ENCODE measurements around the gene ARNT2.

- TF ChIP-seq ZFP30 (CRISPR knock-in tag; IDR thresholded peaks at IDR 0.05) (no peak), ESRRG (CRISPR knock-in tag; IDR thresholded peaks at IDR 0.05) (no peak), PATZ1 (CRISPR knock-in tag; IDR thresholded peaks at IDR 0.05; ENCODE audit: borderline replicate concordance) (no peak), ZC3H10 (CRISPR knock-in tag; IDR thresholded peaks at IDR 0.05) (no peak), TSHZ2 (CRISPR knock-in tag; IDR thresholded peaks at IDR 0.05) (no peak), CSRNP3 (CRISPR knock-in tag; IDR thresholded peaks at IDR 0.05) (no peak), ZNF565 (CRISPR knock-in tag; conservative IDR thresholded peaks at IDR 0.05; ENCODE audit: low read depth) (no peak)
Observed at GRCh38 chr15:80456517-80457492, 52.6 kb downstream of the ARNT2 start.
